ENCODE data around the gene HAUS8.

Gene HAUS8

DNA sequence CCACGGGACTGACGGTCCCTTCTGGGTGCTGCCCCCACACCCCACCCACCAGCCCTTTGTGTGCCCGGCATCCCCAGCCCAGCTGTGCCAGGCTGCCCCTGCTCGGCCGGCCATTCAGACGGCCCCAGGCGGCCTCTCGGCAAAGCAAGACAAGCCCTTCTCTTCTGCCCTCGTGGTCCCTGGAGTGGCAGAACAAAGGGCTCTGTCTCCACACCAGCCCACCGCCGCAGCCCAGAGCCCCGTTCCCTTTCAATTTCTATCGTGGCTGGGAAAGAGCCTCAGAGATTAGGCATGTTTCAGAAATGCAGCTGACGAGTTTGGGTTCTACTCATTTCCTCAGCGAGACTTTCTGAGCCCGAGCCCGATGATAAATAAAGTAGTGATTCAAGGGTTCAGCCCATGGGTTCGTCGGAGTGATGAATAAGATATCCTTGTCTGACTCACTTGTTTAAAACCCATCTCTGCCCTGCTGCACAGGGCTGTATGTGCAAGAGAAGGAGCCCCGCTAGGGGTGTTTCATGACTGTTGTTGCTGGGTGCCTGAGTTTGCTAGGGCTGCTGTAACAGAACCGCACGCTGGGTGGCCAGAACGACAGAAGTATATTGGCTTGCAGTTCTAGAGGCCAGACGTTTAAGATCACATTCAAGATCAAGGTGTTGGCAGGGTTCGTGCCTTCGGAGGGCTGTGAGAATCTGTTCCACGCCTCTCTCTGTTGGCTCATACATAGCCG lies 4.6 kb upstream of the HAUS8 start:
- TF ChIP-seq CTCF (IDR thresholded peaks at IDR 0.05; ENCODE audit: insufficient read depth, missing control alignments), result no peak
- FAIRE-seq (no peak), DNase-seq (ENCODE audit: insufficient read length, low spot score) (no peak)

DNA sequence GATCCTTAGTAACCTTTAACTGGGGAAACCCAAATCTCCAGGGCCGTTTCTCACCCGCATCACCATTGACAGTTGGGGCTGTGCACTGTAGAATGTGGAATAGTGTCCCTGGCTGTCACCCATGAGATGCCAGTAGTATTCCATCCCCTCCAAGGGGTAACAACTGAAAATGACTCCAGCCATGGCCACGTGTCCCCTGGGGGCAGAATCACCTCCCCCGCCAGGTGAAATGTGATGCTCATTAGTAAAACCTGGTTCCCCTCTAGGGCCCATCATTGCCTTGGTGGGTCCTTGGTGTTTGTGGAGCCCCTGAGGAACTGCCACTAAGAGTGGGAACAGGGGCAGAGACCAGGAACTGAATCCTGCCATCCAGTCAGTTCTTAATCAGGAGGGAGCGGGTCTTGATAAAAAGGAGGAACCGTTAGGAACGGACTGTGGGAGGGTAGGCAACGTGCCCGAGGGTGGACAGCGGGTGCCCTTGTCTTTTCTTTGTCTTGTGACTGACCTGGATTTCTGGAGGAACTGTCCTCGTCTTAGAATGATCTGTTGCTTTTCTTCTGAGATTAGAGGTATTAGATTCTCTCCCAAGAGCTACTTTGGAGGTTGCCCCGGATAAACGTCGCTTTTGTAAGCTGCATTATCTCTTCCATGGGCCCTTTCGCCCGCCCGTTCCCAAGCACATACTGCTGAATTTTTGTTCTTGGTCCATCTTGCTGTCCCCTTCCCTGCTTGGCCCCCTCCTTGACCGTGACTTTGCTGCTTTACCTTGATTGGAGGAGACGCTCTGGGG lies 3.9 kb upstream of the HAUS8 start:
- DNase-seq (ENCODE audit: insufficient read length, low spot score) (peak; percentile 46), FAIRE-seq (no peak)
- no peak for TF ChIP-seq CTCF (IDR thresholded peaks at IDR 0.05; ENCODE audit: insufficient read depth, missing control alignments)

GRCh38 chr19:17078036-17078919 lies 3.0 kb upstream of the HAUS8 start:
- DNase-seq (ENCODE audit: insufficient read length, low spot score) (no peak), FAIRE-seq (no peak)
- no peak for TF ChIP-seq CTCF (IDR thresholded peaks at IDR 0.05; ENCODE audit: insufficient read depth, missing control alignments)

DNA sequence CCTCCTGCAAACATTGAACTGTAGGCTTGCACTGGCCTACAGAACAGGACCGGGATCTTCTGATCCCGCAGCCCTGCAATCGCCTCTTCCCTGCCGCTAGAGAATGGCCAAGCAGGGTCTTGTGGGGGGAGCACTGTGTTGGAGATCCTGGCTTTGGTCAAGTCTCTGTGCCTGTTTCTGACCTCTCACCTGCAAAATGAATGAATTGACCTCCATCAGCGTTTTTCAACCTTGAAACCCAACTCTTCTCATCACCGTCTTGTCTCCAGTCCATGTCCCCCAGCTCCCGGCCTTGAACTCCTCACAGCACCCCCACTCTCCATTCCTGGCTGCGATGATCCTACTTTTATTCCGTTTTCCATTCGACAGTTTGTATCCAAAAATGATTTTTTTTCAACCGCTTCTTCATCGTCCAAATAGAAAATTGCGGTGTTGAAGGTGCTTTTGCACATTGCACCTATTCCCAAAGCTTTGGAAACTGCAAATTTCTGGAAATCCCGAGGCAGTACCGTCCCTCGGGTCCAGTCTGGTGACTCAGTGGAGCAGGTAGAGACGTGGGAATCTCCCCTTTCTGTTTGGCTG lies 2.3 kb upstream of the HAUS8 start:
- FAIRE-seq, result no peak
- TF ChIP-seq CTCF (IDR thresholded peaks at IDR 0.05; ENCODE audit: insufficient read depth, missing control alignments), result no peak

DNA sequence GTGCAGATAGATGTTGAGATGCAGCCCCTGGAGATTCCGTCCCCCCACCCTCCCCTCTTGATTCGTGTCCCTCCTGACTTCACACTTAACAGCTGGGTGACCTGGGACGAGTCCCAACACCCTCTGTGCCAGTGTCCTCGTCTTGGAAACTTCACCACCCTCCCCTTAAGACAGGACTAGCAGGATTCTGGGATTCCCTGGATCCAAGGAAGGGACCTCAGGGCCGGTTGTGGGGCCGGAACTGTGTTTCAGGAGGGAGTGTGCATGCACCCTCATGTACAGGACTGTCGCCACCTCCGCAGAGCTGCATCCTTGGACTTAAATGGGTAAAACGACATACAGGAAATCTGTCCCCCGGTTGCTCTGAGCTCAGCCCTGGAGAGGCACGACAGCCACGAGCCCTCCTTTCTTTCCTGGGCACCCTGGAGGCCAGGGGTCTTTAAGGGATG lies 1.3 kb upstream of the HAUS8 start:
- DNase-seq (ENCODE audit: insufficient read length, low spot score) (no peak), FAIRE-seq (no peak)
- no peak for TF ChIP-seq CTCF (IDR thresholded peaks at IDR 0.05; ENCODE audit: insufficient read depth, missing control alignments)

More for the DNA sequence above, 2.3 kb upstream of the HAUS8 start:
- no peak for DNase-seq (ENCODE audit: insufficient read length, low spot score)

DNA sequence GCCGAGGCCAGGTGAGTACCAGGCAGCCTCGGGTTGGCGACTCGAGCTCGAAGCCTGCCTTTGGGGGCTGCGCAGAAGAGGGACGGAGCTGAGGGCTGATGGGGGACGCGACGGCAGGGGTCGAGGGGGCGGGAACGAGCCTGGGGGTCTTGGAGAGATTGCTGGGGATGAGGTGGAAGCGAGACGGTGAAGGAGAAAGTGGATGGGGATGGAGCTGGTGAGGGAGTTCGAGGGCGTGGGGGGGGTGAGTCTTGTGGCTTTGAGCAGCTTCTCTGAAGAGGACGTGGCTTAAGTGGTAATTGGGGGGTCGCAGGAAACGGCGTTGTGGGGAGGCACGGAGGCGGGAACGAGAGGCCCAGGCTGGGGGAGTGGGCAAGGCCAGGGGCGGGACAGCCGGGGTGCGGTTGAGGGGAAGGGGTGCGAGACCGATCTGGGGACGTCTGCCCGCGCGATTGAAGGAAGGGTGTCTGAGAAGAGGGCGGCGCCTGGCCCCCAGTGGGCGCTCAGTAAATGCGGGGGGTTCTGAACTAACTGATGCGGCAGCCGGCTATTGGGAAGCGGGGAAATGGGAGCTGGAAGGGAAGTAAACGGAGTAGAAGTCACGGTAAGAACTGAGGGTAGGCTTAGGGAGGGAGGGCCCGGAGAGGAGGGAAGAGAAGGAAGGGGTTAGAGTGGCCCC lies 751 bp upstream of the HAUS8 start:
- TF ChIP-seq CTCF (IDR thresholded peaks at IDR 0.05; ENCODE audit: insufficient read depth, missing control alignments), result no peak
- DNase-seq (ENCODE audit: insufficient read length, low spot score) (no peak), FAIRE-seq (no peak)

Data from D721Med (cell line).